NCI-H446 (cell line): ENCODE measurements around the gene PALLD.
"Not testable (repeated sequence)": the region's sequence is repeated elsewhere in the genome, so short reads cannot be mapped to it uniquely, and the experiment has no call there.

Experiments used
- DNase-seq, 2 experiments: peaks; one replicate each; lab custom pipeline; 2025; lab: John Stamatoyannopoulos, UW

PALLD gene

DNA sequence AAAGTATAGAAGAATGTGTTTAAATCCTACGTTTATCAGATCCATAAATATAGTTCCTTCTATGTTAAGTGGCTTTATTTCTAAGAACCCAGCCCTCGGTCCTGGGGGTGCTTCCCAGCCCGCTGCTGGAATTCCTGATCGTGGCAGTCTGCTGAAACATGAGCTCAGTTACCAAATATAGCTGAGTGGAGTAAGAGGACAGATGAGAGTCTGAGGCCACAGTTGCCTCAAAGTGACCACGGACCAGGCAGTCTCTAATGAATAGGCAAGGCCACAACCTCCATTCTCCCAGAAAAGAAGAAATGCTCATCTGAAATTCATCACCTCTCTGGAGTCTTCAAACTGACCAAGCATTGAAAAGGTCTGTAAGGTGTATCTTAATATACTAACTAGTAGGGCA is at the start of gene PALLD:
PALLD (plus strand) TSS at position 219 of the 400 bp plus-strand sequence.
- no peak for DNase-seq

GRCh38 chr4:168449063-168449462 is 47.8 kb upstream of the PALLD start:
- not testable (repeated sequence) for DNase-seq

DNA sequence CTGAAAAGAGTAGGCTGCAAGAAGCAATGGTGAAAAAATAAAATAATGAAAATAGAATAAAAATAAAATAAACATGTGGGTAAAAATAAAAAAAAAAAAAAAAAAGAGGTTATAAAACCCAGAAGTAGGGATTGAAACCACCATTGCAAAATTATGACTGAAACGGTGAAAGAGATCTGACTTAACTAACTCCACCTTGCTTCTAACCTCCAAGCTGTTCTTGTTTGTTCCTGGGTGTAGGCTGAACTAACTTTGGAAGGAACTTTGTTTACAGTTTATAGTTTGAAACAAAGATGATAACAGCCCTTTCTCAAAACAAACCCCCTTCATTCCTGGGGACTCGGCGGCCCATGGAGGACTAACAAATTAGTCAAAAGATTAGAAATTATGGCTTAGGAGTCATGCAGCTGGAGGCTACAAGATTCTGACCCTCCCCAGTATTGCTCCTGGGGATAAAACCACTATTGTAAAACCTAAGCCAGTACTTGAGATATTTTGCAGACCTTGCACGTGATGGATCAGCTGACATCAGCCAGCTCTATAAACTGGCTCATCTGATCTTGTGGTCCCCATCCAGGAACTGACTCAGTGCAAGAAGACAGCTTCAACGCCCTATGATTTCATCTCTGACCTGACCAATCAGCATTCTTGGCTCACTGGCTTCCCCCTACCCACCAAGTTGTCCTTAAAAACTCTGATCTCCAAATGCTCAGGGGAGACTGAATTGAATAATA is 47.0 kb upstream of the PALLD start:
- DNase-seq = no peak

DNA sequence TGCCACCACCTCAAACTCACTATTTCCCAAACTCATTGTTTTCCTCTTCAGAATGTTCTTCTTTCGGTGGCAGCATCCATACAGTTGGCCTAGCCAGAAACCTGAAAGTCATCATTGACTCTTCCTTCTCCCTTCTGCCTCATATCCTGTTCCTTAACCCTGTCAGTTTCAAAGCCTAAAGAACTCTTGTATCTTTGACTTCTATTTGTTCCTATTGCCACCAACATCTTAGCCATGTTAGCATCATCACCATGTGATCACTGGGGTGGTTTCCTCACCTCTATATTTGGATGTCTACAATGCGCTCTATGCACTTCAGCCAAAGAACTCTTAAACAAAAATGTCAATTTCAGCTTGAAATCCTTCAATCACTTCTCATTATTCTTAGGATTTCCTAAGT is 45.5 kb upstream of the PALLD start:
- no peak for DNase-seq

DNA sequence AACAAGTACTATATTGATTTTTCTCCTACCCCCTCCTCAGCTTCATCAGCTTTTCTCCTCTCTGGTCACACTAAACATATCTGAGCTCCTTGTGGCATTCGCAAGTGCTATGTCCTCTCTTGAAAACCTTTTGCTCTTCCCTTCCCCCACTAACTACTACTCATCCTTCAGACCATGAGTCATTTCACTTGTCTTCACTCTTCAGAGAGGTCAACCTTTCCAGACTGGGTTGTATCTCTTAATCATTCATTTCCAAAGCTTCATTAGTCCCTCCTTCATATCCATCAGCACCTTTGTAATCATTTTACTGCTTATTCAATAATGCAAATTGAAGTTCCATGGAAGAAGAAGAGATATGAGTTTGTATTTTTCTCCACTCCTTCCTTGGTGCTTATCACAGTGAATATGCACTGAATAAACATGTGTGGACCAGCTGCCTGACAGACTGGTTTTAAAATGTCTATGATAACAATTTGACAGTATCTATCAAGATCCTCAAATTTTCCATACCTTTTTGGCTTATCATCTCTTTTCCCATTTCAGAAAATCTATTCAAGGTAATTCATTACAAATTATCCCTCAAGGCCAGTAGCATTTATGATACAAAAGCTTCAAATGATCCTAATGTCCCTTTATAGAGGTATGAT is 45.0 kb upstream of the PALLD start:
- no peak for DNase-seq

GRCh38 chr4:168453146-168453545 is 43.7 kb upstream of the PALLD start:
- no peak for DNase-seq

GRCh38 chr4:168458256-168458655 is 38.6 kb upstream of the PALLD start:
- not testable (repeated sequence) for DNase-seq

- DNase-seq = no peak
Measured at GRCh38 chr4:168461821-168462220, 35.0 kb upstream of the PALLD start.

DNA sequence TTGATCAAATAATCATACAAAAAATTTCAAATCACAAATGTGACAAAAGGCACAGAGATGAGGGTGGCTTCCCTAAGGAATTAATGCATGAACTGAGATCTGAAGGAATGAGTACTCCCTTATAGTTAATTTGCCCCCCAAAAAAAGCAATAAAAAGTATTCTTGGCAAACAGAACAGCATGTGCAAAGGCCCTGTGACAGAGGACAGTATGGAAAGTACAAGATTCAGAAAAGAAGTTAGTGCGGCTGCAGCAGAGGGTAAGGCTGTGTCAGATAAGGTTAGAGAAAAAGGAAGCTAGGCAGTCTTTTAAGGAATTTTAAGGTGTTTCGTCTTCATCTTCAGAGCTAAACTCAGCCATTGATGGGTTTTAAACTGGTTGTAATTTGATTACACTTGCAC is 23.9 kb upstream of the PALLD start:
- DNase-seq = no peak

DNA sequence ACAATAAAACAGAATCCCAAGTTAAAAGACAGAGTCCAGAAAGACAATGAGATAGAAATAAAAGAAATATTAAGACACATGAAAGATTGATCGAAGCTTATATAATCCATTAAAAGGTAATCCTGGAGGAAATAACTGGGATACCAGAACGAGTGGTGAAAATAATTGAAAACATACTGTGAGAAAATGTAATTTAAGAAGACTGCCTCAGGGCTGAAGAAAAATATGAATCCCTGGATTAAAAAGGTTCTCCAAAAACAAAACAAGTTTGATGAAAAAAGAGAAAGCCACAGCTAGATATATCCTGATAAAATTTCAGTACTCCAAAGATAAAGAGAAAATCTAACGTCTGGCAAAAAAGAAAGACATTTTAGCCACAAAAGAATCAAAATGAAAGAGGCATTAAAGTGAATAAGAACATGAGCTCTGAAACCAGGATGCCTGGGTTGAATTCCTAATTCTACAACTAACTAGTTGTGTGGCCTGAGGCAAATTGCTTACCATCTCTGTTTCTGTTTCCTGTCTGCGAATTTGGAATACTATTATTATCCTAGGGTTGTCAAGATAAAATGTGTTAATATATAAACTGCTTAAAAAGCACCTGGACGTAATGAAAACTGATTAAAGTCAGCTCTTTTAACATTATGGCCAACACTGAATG is 22.1 kb upstream of the PALLD start:
- no peak for DNase-seq

DNA sequence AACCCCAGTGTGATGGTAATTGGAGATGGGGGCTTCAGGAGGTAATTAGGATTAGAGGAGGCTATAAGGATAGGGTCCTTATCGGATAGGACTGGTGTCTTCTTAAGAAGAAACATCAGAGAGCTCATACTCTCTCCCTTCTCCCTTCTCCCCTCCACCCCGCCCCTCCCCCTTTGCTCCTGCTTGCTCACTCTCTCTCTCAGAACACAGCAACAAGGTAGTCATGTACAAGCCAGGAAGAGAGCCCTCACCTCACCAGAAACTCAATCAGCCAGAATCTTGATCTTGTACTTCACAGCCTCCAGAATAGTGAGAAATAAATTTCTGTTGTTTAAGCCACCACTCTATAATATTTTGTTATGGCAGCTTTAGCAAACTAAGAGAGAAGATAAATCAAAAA is 21.1 kb upstream of the PALLD start:
- no peak for DNase-seq

DNA sequence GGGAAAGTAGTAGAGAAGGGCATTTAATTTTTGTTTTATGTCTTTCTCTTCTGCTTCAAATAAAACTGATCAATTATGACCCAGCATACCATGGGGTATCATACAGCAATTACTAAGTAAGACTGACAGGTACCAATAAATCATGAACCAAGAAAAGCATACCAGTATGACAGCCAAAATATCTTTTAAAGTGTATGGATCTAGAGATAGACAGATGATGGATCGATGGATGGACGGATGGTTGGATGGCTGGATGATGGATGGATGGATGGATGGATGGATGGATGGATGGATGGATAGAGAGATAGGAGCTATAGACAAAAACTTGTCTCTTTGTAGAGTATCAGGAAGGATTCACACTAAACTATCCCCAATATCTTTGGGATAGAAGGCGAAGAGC is 18.0 kb upstream of the PALLD start:
- DNase-seq = no peak

GRCh38 chr4:168480931-168481611 is 15.8 kb upstream of the PALLD start:
- DNase-seq = no peak

DNA sequence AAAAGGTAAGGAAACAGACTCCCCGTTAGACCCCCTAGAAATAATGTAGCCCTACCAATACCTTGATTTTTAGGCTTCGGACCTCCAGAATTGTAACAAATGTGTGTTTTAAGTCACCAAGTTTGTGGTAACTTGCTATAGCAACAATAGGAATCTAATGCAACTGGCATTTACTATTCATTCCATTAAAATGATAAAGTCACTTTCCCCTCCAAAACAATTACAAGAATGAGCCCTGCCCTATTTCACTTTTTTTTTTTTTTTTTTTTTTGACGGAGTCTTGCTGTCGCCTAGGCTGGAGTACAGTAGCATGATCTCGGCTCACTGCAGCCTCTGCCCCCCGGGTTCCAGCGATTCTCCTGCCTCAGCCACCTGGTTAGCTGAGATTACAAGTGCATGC is 13.0 kb upstream of the PALLD start:
- no peak for DNase-seq

DNA sequence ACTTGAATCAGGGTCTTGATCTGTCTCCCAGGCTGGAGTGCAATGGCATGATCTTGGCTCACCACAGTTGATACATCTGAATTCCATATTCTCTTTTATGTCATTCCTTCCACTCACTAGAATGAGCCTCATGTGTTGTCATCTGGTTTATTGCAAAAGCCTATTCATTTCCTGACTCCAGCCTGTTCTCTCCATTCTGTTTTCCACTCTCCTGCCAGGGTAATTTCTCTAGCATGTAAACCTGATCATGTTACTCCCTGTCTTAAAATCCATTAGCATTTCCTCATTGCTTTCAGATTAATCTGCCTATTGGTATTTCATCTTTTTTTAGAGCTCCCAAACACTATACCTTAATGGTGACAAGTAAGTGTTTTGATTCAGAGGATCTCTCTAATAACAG is 12.2 kb upstream of the PALLD start:
- DNase-seq = no peak

DNA sequence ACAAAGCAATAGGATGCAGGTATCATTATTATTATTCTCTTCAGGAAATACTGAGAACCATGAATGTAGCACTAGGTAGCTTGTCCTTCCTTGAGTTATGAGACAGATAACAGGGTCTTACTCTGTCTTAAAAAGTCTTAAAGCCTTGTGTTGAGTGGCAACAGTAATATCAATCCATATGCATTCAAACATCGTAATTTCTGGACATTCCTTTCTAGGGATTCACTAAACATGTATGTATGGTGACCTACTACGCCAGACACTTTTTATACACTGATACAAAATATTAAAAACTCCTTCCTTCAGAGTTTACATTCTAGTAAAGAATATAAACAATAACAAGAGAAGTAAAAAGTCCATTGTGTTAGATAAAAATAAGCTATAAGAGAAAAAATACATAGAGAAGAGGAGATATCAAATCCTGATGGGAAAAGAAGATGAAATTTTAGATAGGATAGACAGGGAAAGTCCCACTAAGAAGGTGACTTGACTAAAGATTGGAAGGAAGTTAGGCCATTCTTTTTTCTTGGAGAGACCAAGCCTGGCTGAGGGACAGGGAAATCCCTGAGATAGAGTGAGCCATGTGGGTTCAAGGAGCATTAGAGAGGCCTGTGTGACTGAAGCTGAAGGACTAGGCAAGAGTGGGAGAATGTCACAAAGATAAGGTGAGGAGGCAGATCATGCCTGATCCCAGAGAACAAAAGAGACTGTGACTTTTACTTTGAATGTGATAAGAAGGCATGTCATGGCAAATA is 11.5 kb upstream of the PALLD start:
- DNase-seq = no peak

DNA sequence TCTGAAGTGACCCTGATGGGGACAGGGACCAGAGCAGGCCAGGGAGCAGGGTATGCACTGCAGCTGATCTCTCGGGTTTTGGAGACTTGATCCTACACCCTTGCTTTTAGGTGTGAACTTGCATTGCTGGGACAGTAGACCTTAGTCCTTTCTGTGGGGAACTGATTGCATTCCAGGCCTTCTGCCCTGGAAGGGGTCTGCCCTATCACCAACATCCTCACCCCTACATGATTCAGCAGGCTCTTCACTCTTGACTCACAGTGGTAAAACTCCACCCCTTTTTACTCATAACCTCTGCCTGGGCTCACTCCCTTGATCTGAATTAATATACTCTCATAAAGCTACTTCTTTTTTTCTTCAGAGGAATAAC is 10.0 kb upstream of the PALLD start:
- no peak for DNase-seq

- DNase-seq = no peak
Measured at GRCh38 chr4:168487282-168488035, 9.4 kb upstream of the PALLD start.

DNA sequence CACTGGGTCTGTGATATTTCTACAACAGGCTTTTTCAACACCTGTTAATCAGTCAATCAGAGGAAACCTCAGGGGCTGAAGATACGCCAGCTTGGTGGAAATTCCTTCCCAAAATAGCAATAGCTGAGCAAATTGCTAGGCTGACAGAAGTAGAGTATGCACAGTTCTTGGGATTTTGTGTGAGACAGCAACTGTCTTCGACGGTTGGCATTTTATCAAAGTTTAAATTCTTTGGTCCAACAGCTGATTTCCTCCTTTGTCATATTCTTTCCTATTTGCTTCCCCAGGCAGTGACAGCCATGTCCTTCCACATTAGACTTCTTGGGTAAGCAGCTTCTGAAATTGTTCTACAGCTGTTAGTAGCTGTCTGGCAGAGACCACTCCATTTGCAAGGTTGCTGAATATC is 8.0 kb upstream of the PALLD start:
- no peak for DNase-seq

- DNase-seq = no peak
Measured at GRCh38 chr4:168489616-168490015, 7.2 kb upstream of the PALLD start.

GRCh38 chr4:168490711-168491110 is 6.1 kb upstream of the PALLD start:
- DNase-seq = no peak
